GM23338 (cell line): ENCODE results near the gene NOX4. TPM values are rescaled to one million over a fixed set of nuclear protein-coding genes. Genes with fewer than 3 reads are reported as not detected.

Experiments used
- ATAC-seq: fragments of 200-7000 bp; cut with Tn5 transposase; 3 replicates; pipeline ENCODE4 v1.9.1; 2020
- DNase-seq: peaks from one replicate; pipeline ENCODE4 v3.0.0-alpha.2; 2015; ENCODE audit warnings: low spot score
- H2AFZ ChIP-seq: fragments of 200-600 bp; sonication (generic); 2 replicates; pipeline ENCODE4 v1.8.0; 2016; ENCODE audit warnings: antibody characterized with exemption, mild to moderate bottlenecking, moderate library complexity
- H3F3A ChIP-seq: fragments of 200-600 bp; sonication (generic); replicated peaks from 2 replicates; pipeline ENCODE4 v1.8.0; 2017; ENCODE audit warnings: antibody characterized with exemption, mixed run types, low read depth
- H3K27ac ChIP-seq: fragments of 200-600 bp; sonication (generic); 2 replicates; pipeline ENCODE4 v1.6.1; 2016; ENCODE audit warnings: low read depth
- H3K27me3 ChIP-seq: fragments of 200-600 bp; sonication (generic); 2 replicates; pipeline ENCODE4 v1.8.0; 2016; ENCODE audit warnings: mild to moderate bottlenecking, mixed run types, moderate library complexity; ENCODE audit not compliant: insufficient read depth
- H3K36me3 ChIP-seq: fragments of 200-600 bp; sonication (generic); 2 replicates; pipeline ENCODE4 v1.8.0; 2016; ENCODE audit warnings: mild to moderate bottlenecking; ENCODE audit not compliant: insufficient read depth
- H3K4me1 ChIP-seq: fragments of 200-600 bp; sonication (generic); 2 replicates; pipeline ENCODE4 v1.8.0; 2016; ENCODE audit warnings: mild to moderate bottlenecking, moderate library complexity; ENCODE audit not compliant: insufficient read depth
- H3K4me2 ChIP-seq: fragments of 200-600 bp; sonication (generic); 2 replicates; pipeline ENCODE4 v1.7.1; 2017; ENCODE audit warnings: mixed run types
- H3K4me3 ChIP-seq: fragments of 200-600 bp; sonication (generic); 2 replicates; pipeline ENCODE4 v1.6.1; 2016; ENCODE audit warnings: mixed run types
- H3K79me2 ChIP-seq: fragments of 200-600 bp; sonication (generic); replicated peaks from 2 replicates; pipeline ENCODE4 v1.8.0; 2017; ENCODE audit warnings: mild to moderate bottlenecking; ENCODE audit not compliant: insufficient read depth
- H3K9me2 ChIP-seq: fragments of 200-600 bp; sonication (generic); 2 replicates; pipeline ENCODE4 v1.8.0; 2017; ENCODE audit not compliant: insufficient read depth
- H4K20me1 ChIP-seq: fragments of 200-600 bp; sonication (generic); replicated peaks from 2 replicates; pipeline ENCODE4 v1.8.0; 2017; ENCODE audit warnings: mild to moderate bottlenecking; ENCODE audit not compliant: insufficient read depth
- H3K27ac Mint-ChIP-seq: 2 replicates; pipeline ENCODE4 v1.8.0; 2020; ENCODE audit warnings: inconsistent platforms, mild to moderate bottlenecking, moderate library complexity, mixed read lengths
- H3K27me3 Mint-ChIP-seq: 3 replicates; pipeline ENCODE4 v1.8.0; 2022; ENCODE audit warnings: low read depth, mild to moderate bottlenecking, moderate library complexity, mixed read lengths, inconsistent platforms; ENCODE audit not compliant: insufficient read depth, poor library complexity
- H3K36me3 Mint-ChIP-seq: 3 replicates; pipeline ENCODE4 v1.8.0; 2021; ENCODE audit warnings: low read depth, mild to moderate bottlenecking, inconsistent platforms, moderate library complexity, mixed read lengths
- H3K4me1 Mint-ChIP-seq: 3 replicates; pipeline ENCODE4 v1.8.0; 2020; ENCODE audit warnings: mild to moderate bottlenecking, inconsistent platforms, mixed read lengths
- H3K4me3 Mint-ChIP-seq: 3 replicates; pipeline ENCODE4 v1.8.0; 2021; ENCODE audit warnings: moderate library complexity, mild to moderate bottlenecking, inconsistent platforms, mixed read lengths
- H3K9me3 Mint-ChIP-seq: 3 replicates; pipeline ENCODE4 v1.8.0; 2020; ENCODE audit warnings: moderate library complexity, mild to moderate bottlenecking, inconsistent platforms, mixed read lengths
- EZH2phosphoT487 ChIP-seq: fragments of 200-600 bp; sonication (generic); IDR thresholded peaks from one replicate; pipeline ENCODE4 v1.8.1; 2018; ENCODE audit warnings: antibody characterized with exemption; ENCODE audit not compliant: unreplicated experiment
- JUNB ChIP-seq: IDR thresholded peaks from one replicate; pipeline ENCODE4 v1.6.1; 2016; ENCODE audit warnings: antibody characterized with exemption; ENCODE audit not compliant: unreplicated experiment
- NANOG ChIP-seq: IDR thresholded peaks from 2 replicates; pipeline ENCODE4 v1.6.1; 2016; ENCODE audit warnings: antibody characterized with exemption, borderline replicate concordance
- POLR2AphosphoS5 ChIP-seq: IDR thresholded peaks from 2 replicates; pipeline ENCODE4 v1.6.1; 2016; ENCODE audit warnings: antibody characterized with exemption, low read depth
- STAT1 ChIP-seq: IDR thresholded peaks from one replicate; pipeline ENCODE4 v1.6.1; 2016; ENCODE audit warnings: antibody characterized with exemption; ENCODE audit not compliant: unreplicated experiment
- polyA plus RNA-seq: library from polyadenylated mRNA; unstranded; fragments of >200 nt; fragmentation: Nextera tagmentation; extraction: Ambion mirVana; gene quantifications from 2 replicates; pipeline ENCODE4 v1.2.1, GENCODE V29; 2016
- total RNA-seq: library from RNA; depleted of rRNA; stranded (reverse); fragments of >200 nt; shearing (Covaris generic); gene quantifications from 2 replicates; pipeline ENCODE4 v1.2.3, GENCODE V29; 2014
- TF ChIP-seq, protein P1 (sequence below): IDR thresholded peaks from 2 replicates; pipeline ENCODE4 v1.6.1; 2016; ENCODE audit warnings: antibody characterized with exemption
- TF ChIP-seq, protein P2 (sequence below): fragments of 250-450 bp; sonication (Bioruptor Pico); IDR thresholded peaks from 2 replicates; pipeline ENCODE4 v1.5.0; 2020; ENCODE audit warnings: mild to moderate bottlenecking, moderate library complexity
- TF ChIP-seq, protein P3 (sequence below): IDR thresholded peaks from one replicate; pipeline ENCODE4 v1.6.1; 2018; ENCODE audit warnings: antibody characterized with exemption; ENCODE audit not compliant: unreplicated experiment

The NOX4 gene
- total and polyA plus RNA-seq, 2 experiments from 2014 or later = 1.9 to 2.6 TPM

DNA sequence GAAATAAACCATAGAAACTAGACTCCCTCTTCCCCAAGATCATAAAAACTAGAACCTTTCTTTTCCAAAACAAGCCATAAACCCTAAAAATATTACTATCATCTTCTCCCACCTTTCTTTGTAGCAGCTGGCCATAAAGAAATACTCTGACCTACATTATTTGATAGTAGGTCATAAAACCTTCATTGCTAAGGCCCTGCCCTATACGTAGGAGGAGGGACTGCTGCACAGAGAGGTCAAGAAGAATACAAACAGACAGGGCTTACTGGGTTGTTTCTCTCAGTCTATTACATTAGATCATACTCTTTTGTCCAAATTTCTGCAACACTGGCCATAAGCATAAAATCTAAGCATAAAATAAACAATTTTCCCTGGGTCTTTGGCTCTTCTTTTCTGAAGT lies 212.0 kb downstream of the NOX4 start:
- no peaks in the 10 kb centered on the region for H3K79me2 ChIP-seq
- H3K9me3 Mint-ChIP-seq = no peaks in the 10 kb centered on the region
- no peak overlapping the region for H3K27ac Mint-ChIP-seq
- TF ChIP-seq, protein P1, sequence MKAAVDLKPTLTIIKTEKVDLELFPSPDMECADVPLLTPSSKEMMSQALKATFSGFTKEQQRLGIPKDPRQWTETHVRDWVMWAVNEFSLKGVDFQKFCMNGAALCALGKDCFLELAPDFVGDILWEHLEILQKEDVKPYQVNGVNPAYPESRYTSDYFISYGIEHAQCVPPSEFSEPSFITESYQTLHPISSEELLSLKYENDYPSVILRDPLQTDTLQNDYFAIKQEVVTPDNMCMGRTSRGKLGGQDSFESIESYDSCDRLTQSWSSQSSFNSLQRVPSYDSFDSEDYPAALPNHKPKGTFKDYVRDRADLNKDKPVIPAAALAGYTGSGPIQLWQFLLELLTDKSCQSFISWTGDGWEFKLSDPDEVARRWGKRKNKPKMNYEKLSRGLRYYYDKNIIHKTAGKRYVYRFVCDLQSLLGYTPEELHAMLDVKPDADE = no peak
- TF ChIP-seq JUNB (no peak), POLR2AphosphoS5 (no peak), EZH2phosphoT487 (no peak), STAT1 (no peak), NANOG (no peak)
- TF ChIP-seq, protein P2, sequence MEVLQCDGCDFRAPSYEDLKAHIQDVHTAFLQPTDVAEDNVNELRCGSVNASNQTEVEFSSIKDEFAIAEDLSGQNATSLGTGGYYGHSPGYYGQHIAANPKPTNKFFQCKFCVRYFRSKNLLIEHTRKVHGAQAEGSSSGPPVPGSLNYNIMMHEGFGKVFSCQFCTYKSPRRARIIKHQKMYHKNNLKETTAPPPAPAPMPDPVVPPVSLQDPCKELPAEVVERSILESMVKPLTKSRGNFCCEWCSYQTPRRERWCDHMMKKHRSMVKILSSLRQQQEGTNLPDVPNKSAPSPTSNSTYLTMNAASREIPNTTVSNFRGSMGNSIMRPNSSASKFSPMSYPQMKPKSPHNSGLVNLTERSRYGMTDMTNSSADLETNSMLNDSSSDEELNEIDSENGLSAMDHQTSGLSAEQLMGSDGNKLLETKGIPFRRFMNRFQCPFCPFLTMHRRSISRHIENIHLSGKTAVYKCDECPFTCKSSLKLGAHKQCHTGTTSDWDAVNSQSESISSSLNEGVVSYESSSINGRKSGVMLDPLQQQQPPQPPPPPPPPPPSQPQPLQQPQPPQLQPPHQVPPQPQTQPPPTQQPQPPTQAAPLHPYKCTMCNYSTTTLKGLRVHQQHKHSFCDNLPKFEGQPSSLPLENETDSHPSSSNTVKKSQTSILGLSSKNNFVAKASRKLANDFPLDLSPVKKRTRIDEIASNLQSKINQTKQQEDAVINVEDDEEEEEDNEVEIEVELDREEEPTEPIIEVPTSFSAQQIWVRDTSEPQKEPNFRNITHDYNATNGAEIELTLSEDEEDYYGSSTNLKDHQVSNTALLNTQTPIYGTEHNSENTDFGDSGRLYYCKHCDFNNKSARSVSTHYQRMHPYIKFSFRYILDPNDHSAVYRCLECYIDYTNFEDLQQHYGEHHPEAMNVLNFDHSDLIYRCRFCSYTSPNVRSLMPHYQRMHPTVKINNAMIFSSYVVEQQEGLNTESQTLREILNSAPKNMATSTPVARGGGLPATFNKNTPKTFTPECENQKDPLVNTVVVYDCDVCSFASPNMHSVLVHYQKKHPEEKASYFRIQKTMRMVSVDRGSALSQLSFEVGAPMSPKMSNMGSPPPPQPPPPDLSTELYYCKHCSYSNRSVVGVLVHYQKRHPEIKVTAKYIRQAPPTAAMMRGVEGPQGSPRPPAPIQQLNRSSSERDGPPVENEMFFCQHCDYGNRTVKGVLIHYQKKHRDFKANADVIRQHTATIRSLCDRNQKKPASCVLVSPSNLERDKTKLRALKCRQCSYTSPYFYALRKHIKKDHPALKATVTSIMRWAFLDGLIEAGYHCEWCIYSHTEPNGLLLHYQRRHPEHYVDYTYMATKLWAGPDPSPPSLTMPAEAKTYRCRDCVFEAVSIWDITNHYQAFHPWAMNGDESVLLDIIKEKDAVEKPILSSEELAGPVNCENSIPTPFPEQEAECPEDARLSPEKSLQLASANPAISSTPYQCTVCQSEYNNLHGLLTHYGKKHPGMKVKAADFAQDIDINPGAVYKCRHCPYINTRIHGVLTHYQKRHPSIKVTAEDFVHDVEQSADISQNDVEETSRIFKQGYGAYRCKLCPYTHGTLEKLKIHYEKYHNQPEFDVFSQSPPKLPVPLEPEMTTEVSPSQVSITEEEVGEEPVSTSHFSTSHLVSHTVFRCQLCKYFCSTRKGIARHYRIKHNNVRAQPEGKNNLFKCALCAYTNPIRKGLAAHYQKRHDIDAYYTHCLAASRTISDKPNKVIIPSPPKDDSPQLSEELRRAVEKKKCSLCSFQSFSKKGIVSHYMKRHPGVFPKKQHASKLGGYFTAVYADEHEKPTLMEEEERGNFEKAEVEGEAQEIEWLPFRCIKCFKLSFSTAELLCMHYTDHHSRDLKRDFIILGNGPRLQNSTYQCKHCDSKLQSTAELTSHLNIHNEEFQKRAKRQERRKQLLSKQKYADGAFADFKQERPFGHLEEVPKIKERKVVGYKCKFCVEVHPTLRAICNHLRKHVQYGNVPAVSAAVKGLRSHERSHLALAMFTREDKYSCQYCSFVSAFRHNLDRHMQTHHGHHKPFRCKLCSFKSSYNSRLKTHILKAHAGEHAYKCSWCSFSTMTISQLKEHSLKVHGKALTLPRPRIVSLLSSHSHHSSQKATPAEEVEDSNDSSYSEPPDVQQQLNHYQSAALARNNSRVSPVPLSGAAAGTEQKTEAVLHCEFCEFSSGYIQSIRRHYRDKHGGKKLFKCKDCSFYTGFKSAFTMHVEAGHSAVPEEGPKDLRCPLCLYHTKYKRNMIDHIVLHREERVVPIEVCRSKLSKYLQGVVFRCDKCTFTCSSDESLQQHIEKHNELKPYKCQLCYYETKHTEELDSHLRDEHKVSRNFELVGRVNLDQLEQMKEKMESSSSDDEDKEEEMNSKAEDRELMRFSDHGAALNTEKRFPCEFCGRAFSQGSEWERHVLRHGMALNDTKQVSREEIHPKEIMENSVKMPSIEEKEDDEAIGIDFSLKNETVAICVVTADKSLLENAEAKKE = no peak
- TF ChIP-seq, protein P3, sequence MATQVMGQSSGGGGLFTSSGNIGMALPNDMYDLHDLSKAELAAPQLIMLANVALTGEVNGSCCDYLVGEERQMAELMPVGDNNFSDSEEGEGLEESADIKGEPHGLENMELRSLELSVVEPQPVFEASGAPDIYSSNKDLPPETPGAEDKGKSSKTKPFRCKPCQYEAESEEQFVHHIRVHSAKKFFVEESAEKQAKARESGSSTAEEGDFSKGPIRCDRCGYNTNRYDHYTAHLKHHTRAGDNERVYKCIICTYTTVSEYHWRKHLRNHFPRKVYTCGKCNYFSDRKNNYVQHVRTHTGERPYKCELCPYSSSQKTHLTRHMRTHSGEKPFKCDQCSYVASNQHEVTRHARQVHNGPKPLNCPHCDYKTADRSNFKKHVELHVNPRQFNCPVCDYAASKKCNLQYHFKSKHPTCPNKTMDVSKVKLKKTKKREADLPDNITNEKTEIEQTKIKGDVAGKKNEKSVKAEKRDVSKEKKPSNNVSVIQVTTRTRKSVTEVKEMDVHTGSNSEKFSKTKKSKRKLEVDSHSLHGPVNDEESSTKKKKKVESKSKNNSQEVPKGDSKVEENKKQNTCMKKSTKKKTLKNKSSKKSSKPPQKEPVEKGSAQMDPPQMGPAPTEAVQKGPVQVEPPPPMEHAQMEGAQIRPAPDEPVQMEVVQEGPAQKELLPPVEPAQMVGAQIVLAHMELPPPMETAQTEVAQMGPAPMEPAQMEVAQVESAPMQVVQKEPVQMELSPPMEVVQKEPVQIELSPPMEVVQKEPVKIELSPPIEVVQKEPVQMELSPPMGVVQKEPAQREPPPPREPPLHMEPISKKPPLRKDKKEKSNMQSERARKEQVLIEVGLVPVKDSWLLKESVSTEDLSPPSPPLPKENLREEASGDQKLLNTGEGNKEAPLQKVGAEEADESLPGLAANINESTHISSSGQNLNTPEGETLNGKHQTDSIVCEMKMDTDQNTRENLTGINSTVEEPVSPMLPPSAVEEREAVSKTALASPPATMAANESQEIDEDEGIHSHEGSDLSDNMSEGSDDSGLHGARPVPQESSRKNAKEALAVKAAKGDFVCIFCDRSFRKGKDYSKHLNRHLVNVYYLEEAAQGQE = no peak
- no peaks in the 10 kb centered on the region for H3K27me3 ChIP-seq
- no peak overlapping the region for H2AFZ ChIP-seq
- H3F3A ChIP-seq = no peaks in the 10 kb centered on the region
- no peak overlapping the region for H3K4me3 ChIP-seq
- no peak overlapping the region for H3K4me2 ChIP-seq
- H3K4me3 Mint-ChIP-seq = no peak overlapping the region
- no peaks in the 10 kb centered on the region for H3K36me3 Mint-ChIP-seq
- no peak for ATAC-seq
- no peak for DNase-seq
- H3K27me3 Mint-ChIP-seq = no peaks in the 10 kb centered on the region
- H3K4me1 ChIP-seq = peaks cover 27% of the 10 kb centered on the region; the same call in 1 of the 2 replicates
- no peaks in the 10 kb centered on the region for H3K36me3 ChIP-seq
- no peak overlapping the region for H3K27ac ChIP-seq
- H3K4me1 Mint-ChIP-seq = peaks cover 28% of the 10 kb centered on the region
- peaks cover 7% of the 10 kb centered on the region; the same call in 1 of the 2 replicates for H3K9me2 ChIP-seq
- no peaks in the 10 kb centered on the region for H4K20me1 ChIP-seq
